ENCODE data around the gene PNN.
"Not testable (repeated sequence)": the region's sequence is repeated elsewhere in the genome, so short reads cannot be mapped to it uniquely, and the experiment has no call there.

DNA sequence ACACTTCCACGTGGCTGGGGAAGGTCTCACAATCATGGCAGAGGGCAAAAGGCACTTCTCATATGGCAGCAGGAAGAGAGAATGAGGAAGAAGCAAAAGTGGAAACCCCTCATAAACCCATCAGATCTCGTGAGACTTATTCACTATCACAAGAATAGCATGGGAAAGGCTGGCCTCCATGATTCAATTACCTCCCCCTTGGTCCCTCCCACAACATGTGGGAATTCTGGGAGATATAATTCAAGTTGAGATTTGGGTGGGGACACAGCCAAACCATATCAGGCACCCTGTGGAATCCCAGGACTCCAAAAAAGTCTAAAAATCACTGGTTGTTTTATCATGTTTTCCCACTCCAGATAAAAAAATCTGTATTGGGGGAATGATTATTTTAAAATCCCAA is 31.8 kb upstream of the PNN start:
- not testable (repeated sequence) for TF ChIP-seq POLR2A (IDR thresholded peaks at IDR 0.05)
- TF ChIP-seq, protein P1, sequence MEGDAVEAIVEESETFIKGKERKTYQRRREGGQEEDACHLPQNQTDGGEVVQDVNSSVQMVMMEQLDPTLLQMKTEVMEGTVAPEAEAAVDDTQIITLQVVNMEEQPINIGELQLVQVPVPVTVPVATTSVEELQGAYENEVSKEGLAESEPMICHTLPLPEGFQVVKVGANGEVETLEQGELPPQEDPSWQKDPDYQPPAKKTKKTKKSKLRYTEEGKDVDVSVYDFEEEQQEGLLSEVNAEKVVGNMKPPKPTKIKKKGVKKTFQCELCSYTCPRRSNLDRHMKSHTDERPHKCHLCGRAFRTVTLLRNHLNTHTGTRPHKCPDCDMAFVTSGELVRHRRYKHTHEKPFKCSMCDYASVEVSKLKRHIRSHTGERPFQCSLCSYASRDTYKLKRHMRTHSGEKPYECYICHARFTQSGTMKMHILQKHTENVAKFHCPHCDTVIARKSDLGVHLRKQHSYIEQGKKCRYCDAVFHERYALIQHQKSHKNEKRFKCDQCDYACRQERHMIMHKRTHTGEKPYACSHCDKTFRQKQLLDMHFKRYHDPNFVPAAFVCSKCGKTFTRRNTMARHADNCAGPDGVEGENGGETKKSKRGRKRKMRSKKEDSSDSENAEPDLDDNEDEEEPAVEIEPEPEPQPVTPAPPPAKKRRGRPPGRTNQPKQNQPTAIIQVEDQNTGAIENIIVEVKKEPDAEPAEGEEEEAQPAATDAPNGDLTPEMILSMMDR (IDR thresholded peaks at IDR 0.05), result not testable (repeated sequence)

Measured in tibial nerve (tissue), 3 donors.